Measurements from ENCODE around the gene OR9A2. TPM values are rescaled to one million over a fixed set of nuclear protein-coding genes. Genes with fewer than 3 reads are reported as not detected.

The OR9A2 gene
- total RNA-seq, 2 donors from 2014 or later, result not detected

GRCh38 chr7:143000648-143001047 lies 26.3 kb downstream of the OR9A2 start:
- Histone ChIP-seq H3K4me1 (ENCODE audit: control insufficient read depth, insufficient read depth, low read length) (no peaks in the 10 kb centered on the region), H3K27me3 (ENCODE audit: control insufficient read depth, insufficient read depth, low read length, poor library complexity, severe bottlenecking) (peaks cover 3% of the 10 kb centered on the region), H3K27ac (ENCODE audit: low read depth, low read length) (no peak overlapping the region), H3K36me3 (ENCODE audit: control insufficient read depth, insufficient read depth, low read length) (no peaks in the 10 kb centered on the region), H3K9me3 (ENCODE audit: control insufficient read depth, low read length) (no peaks in the 10 kb centered on the region), H3K9ac (ENCODE audit: extremely low read depth, low read length, poor library complexity, severe bottlenecking) (no peak overlapping the region), H3K4me3 (ENCODE audit: low read length) (no peak overlapping the region)
- Mint-ChIP-seq H3K9me3 (no peaks in the 10 kb centered on the region), H3K36me3 (ENCODE audit: low read depth) (no peaks in the 10 kb centered on the region), H3K4me3 (no peak overlapping the region), H3K27ac (no peak overlapping the region), H3K27me3 (ENCODE audit: insufficient read depth) (peaks cover 7% of the 10 kb centered on the region), H3K4me1 (peaks cover 5% of the 10 kb centered on the region)
- 100% methylated on average over 1 of the region's 2 CpGs; no CpG with 5 or more reads in 1 of the 2 experiments for WGBS, 2 experiments (ENCODE audit: insufficient coverage in 1 of 2, insufficient read length in 1 of 2)
- no peak for DNase-seq
- no peak for TF ChIP-seq CTCF (conservative IDR thresholded peaks at IDR 0.05)

- H3K36me3 ChIP-seq (ENCODE audit: control insufficient read depth, insufficient read depth, low read length), result no peaks in the 10 kb centered on the region
- H3K4me1 ChIP-seq (ENCODE audit: control insufficient read depth, insufficient read depth, low read length), result no peaks in the 10 kb centered on the region
- no peak for TF ChIP-seq CTCF (conservative IDR thresholded peaks at IDR 0.05)
- H3K27me3 ChIP-seq (ENCODE audit: control insufficient read depth, insufficient read depth, low read length, poor library complexity, severe bottlenecking), result no peaks in the 10 kb centered on the region
- DNase-seq, result no peak
- no peaks in the 10 kb centered on the region for H3K9me3 ChIP-seq (ENCODE audit: control insufficient read depth, low read length)
- Mint-ChIP-seq H3K36me3 (ENCODE audit: low read depth) (no peaks in the 10 kb centered on the region), H3K27ac (no peak overlapping the region), H3K4me3 (no peak overlapping the region), H3K27me3 (ENCODE audit: insufficient read depth) (peaks cover 4% of the 10 kb centered on the region), H3K9me3 (no peaks in the 10 kb centered on the region), H3K4me1 (peaks cover 5% of the 10 kb centered on the region)
- H3K9ac ChIP-seq (ENCODE audit: extremely low read depth, low read length, poor library complexity, severe bottlenecking), result no peak overlapping the region
- H3K4me3 ChIP-seq (ENCODE audit: low read length), result no peak overlapping the region
- no peak overlapping the region for H3K27ac ChIP-seq (ENCODE audit: low read depth, low read length)
These were observed 27.1 kb downstream of the OR9A2 start for GRCh38 chr7:142999793-143000192.

GRCh38 chr7:142998966-142999365 lies 28.0 kb downstream of the OR9A2 start:
- Histone ChIP-seq H3K9me3 (ENCODE audit: control insufficient read depth, low read length) (no peaks in the 10 kb centered on the region), H3K27ac (ENCODE audit: low read depth, low read length) (no peak overlapping the region), H3K27me3 (ENCODE audit: control insufficient read depth, insufficient read depth, low read length, poor library complexity, severe bottlenecking) (no peaks in the 10 kb centered on the region), H3K36me3 (ENCODE audit: control insufficient read depth, insufficient read depth, low read length) (no peaks in the 10 kb centered on the region), H3K4me3 (ENCODE audit: low read length) (no peak overlapping the region), H3K9ac (ENCODE audit: extremely low read depth, low read length, poor library complexity, severe bottlenecking) (no peak overlapping the region), H3K4me1 (ENCODE audit: control insufficient read depth, insufficient read depth, low read length) (no peaks in the 10 kb centered on the region)
- Mint-ChIP-seq H3K27me3 (ENCODE audit: insufficient read depth) (peaks cover 3% of the 10 kb centered on the region), H3K4me1 (peaks cover 5% of the 10 kb centered on the region), H3K4me3 (no peak overlapping the region), H3K36me3 (ENCODE audit: low read depth) (no peaks in the 10 kb centered on the region), H3K9me3 (peaks cover 5% of the 10 kb centered on the region), H3K27ac (no peak overlapping the region)
- TF ChIP-seq CTCF (conservative IDR thresholded peaks at IDR 0.05), result no peak
- no peak for DNase-seq
- 94 to 95% methylated on average over 4 to 6 of the region's 6 CpGs for WGBS, 2 experiments (ENCODE audit: insufficient coverage in 1 of 2, insufficient read length in 1 of 2)

All from endodermal cell (in vitro differentiated cells).